ENCODE measurements around the gene WWOX.

DNA sequence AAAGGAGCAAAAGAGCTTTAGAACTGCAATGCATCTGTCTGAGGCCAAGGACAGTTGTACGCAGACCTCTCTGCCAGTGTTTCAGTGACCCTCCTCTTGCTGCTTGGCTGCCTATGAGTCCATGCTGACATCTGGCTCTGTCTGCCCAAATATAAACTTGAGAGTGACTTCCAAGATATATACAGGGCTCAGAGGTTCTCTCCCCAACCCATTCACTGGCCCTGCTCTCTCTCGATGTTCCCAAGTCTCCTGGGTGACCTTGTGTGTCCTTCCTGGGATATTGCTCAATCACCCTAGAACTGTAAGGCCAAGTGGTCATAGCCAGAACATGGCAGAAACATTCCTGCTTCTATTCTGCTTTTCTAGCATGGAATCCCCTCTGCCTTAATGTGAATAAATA, 716.3 kb downstream of the WWOX start:
- TF ChIP-seq, protein P1, sequence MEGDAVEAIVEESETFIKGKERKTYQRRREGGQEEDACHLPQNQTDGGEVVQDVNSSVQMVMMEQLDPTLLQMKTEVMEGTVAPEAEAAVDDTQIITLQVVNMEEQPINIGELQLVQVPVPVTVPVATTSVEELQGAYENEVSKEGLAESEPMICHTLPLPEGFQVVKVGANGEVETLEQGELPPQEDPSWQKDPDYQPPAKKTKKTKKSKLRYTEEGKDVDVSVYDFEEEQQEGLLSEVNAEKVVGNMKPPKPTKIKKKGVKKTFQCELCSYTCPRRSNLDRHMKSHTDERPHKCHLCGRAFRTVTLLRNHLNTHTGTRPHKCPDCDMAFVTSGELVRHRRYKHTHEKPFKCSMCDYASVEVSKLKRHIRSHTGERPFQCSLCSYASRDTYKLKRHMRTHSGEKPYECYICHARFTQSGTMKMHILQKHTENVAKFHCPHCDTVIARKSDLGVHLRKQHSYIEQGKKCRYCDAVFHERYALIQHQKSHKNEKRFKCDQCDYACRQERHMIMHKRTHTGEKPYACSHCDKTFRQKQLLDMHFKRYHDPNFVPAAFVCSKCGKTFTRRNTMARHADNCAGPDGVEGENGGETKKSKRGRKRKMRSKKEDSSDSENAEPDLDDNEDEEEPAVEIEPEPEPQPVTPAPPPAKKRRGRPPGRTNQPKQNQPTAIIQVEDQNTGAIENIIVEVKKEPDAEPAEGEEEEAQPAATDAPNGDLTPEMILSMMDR (IDR thresholded peaks at IDR 0.05; ENCODE audit: insufficient read depth, low read depth, low read length): no peak
- no peak for TF ChIP-seq EZH2 (IDR thresholded peaks at IDR 0.05; ENCODE audit: insufficient read depth, low read length)
